GM12875 (cell line): ENCODE measurements around the gene SSH2.
"Not testable (repeated sequence)": the region's sequence is repeated elsewhere in the genome, so short reads cannot be mapped to it uniquely, and the experiment has no call there.

Source experiments
- H3K4me3 ChIP-seq: one replicate; pipeline ENCODE4 v1.5.1; 2011; ENCODE audit warnings: low read depth, low read length, control low read depth
- TF ChIP-seq, protein P1 (sequence below): IDR thresholded peaks from 2 replicates; pipeline ENCODE4 v1.5.1; 2011; ENCODE audit warnings: low read depth, mild to moderate bottlenecking, control low read depth, inconsistent platforms, low read length, moderate library complexity, borderline replicate concordance; ENCODE audit not compliant: insufficient read depth

SSH2 gene

DNA sequence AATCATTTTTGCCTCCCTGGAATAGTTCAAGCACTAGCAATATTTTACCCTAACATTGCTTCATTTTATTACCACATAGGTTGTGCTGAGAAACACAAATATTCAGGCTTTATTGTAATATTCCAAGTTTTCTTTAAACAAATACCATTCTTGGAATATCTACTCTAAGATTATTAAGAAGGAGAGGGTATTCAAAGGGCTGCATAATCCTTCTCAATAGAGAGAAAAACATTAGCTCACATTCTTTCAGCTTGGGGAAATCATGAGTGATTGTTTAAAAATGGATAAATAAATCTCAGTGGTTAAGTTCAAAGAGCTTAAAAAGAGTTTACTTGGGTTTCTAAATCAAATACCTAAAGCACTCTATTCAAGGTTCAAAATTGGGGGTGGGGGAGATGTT lies 195.4 kb downstream of the SSH2 start:
- TF ChIP-seq, protein P1, sequence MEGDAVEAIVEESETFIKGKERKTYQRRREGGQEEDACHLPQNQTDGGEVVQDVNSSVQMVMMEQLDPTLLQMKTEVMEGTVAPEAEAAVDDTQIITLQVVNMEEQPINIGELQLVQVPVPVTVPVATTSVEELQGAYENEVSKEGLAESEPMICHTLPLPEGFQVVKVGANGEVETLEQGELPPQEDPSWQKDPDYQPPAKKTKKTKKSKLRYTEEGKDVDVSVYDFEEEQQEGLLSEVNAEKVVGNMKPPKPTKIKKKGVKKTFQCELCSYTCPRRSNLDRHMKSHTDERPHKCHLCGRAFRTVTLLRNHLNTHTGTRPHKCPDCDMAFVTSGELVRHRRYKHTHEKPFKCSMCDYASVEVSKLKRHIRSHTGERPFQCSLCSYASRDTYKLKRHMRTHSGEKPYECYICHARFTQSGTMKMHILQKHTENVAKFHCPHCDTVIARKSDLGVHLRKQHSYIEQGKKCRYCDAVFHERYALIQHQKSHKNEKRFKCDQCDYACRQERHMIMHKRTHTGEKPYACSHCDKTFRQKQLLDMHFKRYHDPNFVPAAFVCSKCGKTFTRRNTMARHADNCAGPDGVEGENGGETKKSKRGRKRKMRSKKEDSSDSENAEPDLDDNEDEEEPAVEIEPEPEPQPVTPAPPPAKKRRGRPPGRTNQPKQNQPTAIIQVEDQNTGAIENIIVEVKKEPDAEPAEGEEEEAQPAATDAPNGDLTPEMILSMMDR = no peak
- no peak overlapping the region for H3K4me3 ChIP-seq

DNA sequence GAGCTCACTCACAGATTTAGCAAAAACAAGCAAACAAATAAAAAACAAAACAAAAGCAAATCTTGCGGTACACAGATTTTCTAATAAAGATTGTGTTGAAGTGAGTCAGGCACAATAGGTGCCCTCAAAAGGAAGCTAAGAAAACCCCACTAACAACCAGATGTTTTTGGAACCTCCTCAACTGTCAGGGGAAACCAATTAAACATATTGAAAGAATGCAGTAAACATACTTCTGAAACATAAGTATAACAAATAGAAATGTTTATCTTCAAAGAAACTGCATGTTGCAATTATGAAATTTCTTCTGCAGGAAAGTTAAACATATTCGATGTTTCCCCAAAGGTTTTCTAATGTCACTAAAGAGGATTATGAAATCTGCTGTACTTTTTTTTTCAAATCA lies 196.9 kb downstream of the SSH2 start:
- TF ChIP-seq, protein P1 = no peak

DNA sequence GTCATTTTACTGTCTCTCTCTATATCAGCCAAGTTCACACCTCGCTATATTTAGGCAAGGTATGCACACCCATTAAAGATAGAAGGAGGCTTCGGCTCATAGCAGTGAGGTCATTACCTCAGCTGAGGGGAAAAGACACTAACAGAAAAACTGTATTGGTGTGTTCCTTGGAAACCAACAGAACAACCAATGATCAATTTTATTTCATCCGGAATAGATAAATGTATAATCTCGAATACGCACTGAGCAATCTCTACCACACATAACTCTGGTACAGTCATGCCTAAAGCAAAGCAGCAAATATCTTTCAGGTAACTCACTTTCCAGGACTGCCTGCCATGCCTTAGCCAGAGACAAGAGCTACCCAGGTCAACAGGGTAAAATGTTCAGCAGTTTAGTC lies 197.4 kb downstream of the SSH2 start:
- TF ChIP-seq, protein P1 = no peak

More for the DNA sequence above, 196.9 kb downstream of the SSH2 start:
- H3K4me3 ChIP-seq = no peak overlapping the region

DNA sequence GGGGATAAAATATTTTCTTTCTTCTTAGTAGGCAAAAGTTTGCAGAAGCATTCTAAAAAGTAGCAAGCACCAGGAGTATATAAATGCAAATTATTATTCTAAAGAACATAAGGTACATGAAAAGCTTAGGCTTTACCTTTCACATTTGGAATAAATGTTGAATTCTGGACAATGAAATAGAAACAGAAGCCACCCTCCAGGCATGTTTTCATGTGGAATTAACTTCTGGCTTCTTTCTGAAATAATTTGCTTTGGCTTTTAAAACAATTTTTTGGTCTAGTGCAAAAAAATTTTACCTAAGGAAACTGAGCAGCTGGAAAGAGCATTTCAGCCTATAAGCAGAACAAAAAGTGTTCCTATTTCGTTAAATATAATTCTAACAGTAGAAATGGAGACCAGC lies 197.8 kb downstream of the SSH2 start:
- TF ChIP-seq, protein P1 = no peak
- no peak overlapping the region for H3K4me3 ChIP-seq

More for the DNA sequence above, 197.4 kb downstream of the SSH2 start:
- H3K4me3 ChIP-seq = no peak overlapping the region

DNA sequence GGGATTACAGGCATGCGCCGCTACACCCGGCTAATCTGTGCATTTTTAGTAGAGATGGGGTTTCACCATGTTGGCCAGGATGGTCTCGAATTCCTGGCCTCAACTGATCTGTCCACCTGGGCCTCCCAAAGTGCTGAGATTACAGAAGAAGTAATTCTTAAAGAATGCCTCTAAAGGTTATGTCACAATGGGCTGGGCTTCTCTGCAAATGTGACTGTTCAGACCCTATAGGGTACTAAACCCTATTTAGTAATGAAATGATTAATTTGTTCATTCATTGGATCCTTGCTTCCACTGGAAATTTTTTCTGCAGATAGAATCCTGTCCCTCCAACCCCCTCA lies 198.5 kb downstream of the SSH2 start:
- TF ChIP-seq, protein P1 = no peak
- H3K4me3 ChIP-seq = no peak overlapping the region

DNA sequence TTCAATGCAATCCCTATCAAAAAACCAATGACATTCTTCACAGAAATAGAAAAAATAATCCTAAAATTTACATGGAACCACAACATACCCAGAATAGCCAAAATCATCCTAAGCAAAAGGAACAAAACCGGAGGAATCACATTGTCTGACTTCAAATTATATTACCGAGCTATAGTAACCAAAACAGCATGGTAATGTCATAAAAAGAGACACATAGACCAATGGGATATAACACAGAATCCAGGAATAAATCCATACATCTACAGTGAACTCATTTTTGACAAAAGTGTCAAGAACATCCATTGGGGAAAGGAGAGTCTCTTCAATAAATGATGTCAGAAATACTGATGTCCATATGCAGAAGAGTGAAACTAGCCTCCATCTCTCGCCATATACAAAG lies 201.5 kb downstream of the SSH2 start:
- TF ChIP-seq, protein P1 = no peak
- H3K4me3 ChIP-seq = no peak overlapping the region

DNA sequence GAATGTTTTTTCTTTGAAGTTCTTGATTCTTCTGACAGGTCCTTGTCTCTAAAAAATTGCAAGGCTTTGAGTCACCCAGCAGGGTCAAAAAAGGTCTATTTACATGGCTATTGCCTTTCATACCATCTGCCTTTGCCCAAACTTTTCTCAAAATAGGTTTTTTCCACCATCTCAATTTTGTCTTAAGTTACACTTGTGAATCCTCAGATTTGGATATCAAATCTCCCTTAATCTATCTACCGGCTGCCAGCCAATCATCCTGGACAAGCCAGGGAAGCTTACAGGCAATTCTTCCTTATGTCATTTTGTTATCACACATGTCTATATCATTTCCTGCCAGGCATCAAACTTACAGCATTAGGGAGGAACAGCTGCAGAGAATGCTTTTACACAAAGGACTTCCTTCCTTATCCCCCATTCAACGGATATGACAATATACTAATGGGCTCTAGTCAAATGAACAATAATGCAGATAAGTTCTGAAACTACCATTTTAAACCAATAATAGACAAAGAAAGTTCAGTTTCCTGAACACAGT lies 203.2 kb downstream of the SSH2 start:
- no peak overlapping the region for H3K4me3 ChIP-seq
- TF ChIP-seq, protein P1 = no peak

DNA sequence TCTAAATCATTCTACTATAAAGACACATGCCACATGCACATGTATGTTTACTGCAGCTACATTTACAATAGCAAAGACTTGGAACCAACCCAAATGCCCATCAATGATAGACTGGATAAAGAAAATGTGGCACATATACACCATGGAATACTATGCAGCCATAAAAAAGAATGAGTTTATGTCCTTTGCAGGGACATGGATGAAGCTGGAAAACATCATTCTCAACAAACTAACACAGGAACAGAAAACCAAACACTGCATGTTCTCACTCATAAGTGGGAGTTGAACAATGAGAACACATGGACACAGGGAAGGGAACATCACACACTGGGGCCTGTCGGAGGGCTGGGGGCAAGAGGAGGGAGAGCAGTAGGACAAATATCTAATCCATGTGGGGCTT lies 204.6 kb downstream of the SSH2 start:
- H3K4me3 ChIP-seq = not testable (repeated sequence)
